Epidermal melanocyte (primary cell): Measurements from ENCODE around the gene THSD4.
"Not testable (repeated sequence)": the region's sequence is repeated elsewhere in the genome, so short reads cannot be mapped to it uniquely, and the experiment has no call there.

ENCODE experiments used
- DNase-seq: peaks from one replicate; pipeline ENCODE4 v3.0.0; 2011; ENCODE audit warnings: low spot score; ENCODE audit not compliant: insufficient read length

The THSD4 gene

GRCh38 chr15:71148048-71148447 lies 32.8 kb downstream of the THSD4 start:
- no peak for DNase-seq

GRCh38 chr15:71149646-71150557 lies 34.6 kb downstream of the THSD4 start:
- no peak for DNase-seq

GRCh38 chr15:71151081-71151480 lies 35.8 kb downstream of the THSD4 start:
- DNase-seq, result no peak

- no peak for DNase-seq
Measured at GRCh38 chr15:71152542-71152941, 37.3 kb downstream of the THSD4 start.

- DNase-seq, result no peak
Measured at GRCh38 chr15:71153823-71154524, 38.7 kb downstream of the THSD4 start.

- DNase-seq, result no peak
Measured at GRCh38 chr15:71154607-71155200, 39.4 kb downstream of the THSD4 start.

GRCh38 chr15:71155534-71155933 lies 40.3 kb downstream of the THSD4 start:
- DNase-seq, result no peak

- DNase-seq, result no peak
Measured at GRCh38 chr15:71160976-71161375, 45.7 kb downstream of the THSD4 start.

GRCh38 chr15:71162309-71162708 lies 47.0 kb downstream of the THSD4 start:
- DNase-seq, result no peak

GRCh38 chr15:71164606-71165005 lies 49.3 kb downstream of the THSD4 start:
- not testable (repeated sequence) for DNase-seq

GRCh38 chr15:71167445-71168165 lies 52.3 kb downstream of the THSD4 start:
- DNase-seq, result no peak

- DNase-seq, result no peak
Measured at GRCh38 chr15:71168166-71168834, 53.0 kb downstream of the THSD4 start.

GRCh38 chr15:71170163-71170562 lies 54.9 kb downstream of the THSD4 start:
- no peak for DNase-seq

- no peak for DNase-seq
Measured at GRCh38 chr15:71171195-71171594, 55.9 kb downstream of the THSD4 start.

- DNase-seq, result not testable (repeated sequence)
Measured at GRCh38 chr15:71174360-71174759, 59.1 kb downstream of the THSD4 start.

GRCh38 chr15:71180986-71181853 lies 65.9 kb downstream of the THSD4 start:
- no peak for DNase-seq

- DNase-seq, result no peak
Measured at GRCh38 chr15:71182522-71182921, 67.3 kb downstream of the THSD4 start.

GRCh38 chr15:71183063-71183462 lies 67.8 kb downstream of the THSD4 start:
- DNase-seq, result no peak

GRCh38 chr15:71185706-71186105 lies 70.4 kb downstream of the THSD4 start:
- no peak for DNase-seq

GRCh38 chr15:71186267-71186666 lies 71.0 kb downstream of the THSD4 start:
- no peak for DNase-seq
